22Rv1 (cell line): Measurements from ENCODE around the gene ADCY5.

Experiments
- H3K27ac ChIP-seq: fragments of 450-650 bp; 2 replicates; pipeline ENCODE4 v1.5.1; 2017
- CTCF ChIP-seq: fragments of 450-650 bp; IDR thresholded peaks from 2 replicates; pipeline ENCODE4 v1.5.1; 2017; ENCODE audit warnings: mild to moderate bottlenecking
- ZFX ChIP-seq: fragments of 450-650 bp; IDR thresholded peaks from 2 replicates; pipeline ENCODE4 v1.6.1; 2017; ENCODE audit warnings: antibody characterized with exemption, borderline replicate concordance

ADCY5 gene

GRCh38 chr3:123483146-123483545, 34.3 kb upstream of the ADCY5 start:
- H3K27ac ChIP-seq, result no peak overlapping the region
- TF ChIP-seq CTCF, result no peak
- TF ChIP-seq ZFX, result no peak

GRCh38 chr3:123481722-123482457, 33.0 kb upstream of the ADCY5 start:
- H3K27ac ChIP-seq, result no peak overlapping the region
- TF ChIP-seq ZFX, result no peak
- TF ChIP-seq CTCF, result no peak

GRCh38 chr3:123481071-123481470, 32.2 kb upstream of the ADCY5 start:
- TF ChIP-seq CTCF (no peak), ZFX (no peak)

GRCh38 chr3:123480428-123480827, 31.5 kb upstream of the ADCY5 start:
- no peak overlapping the region for H3K27ac ChIP-seq
- no peak for TF ChIP-seq ZFX
- no peak for TF ChIP-seq CTCF

More at GRCh38 chr3:123481071-123481470, 32.2 kb upstream of the ADCY5 start:
- no peak overlapping the region for H3K27ac ChIP-seq

GRCh38 chr3:123479891-123480290, 31.0 kb upstream of the ADCY5 start:
- TF ChIP-seq ZFX, result no peak

GRCh38 chr3:123478314-123478713, 29.4 kb upstream of the ADCY5 start:
- TF ChIP-seq ZFX (no peak), CTCF (no peak)
- H3K27ac ChIP-seq, result no peak overlapping the region

More at GRCh38 chr3:123479891-123480290, 31.0 kb upstream of the ADCY5 start:
- H3K27ac ChIP-seq, result no peak overlapping the region

- H3K27ac ChIP-seq, result no peak overlapping the region
Measured at GRCh38 chr3:123476967-123477750, 28.3 kb upstream of the ADCY5 start.

More at GRCh38 chr3:123476967-123477750, 28.3 kb upstream of the ADCY5 start:
- TF ChIP-seq CTCF (no peak), ZFX (no peak)
